ENCODE data around the gene TMTC1. TPM values are rescaled to one million over a fixed set of nuclear protein-coding genes. Genes with fewer than 3 reads are reported as not detected.

The TMTC1 gene
- total RNA-seq, 2 experiments from 2014 or later: not detected

- Histone ChIP-seq H3K27me3 (ENCODE audit: control insufficient read depth in 1 of 2, insufficient read depth in 2 of 2, low read length in 2 of 2) (peaks cover 4 to 6% of the 10 kb centered on the region in 2 experiments), H3K36me3 (ENCODE audit: insufficient read depth, low read length) (no peaks in the 10 kb centered on the region), H3K4me3 (ENCODE audit: low read length) (no peak overlapping the region), H3K27ac (ENCODE audit: low read depth in 1 of 2, low read length in 2 of 2) (no peak overlapping the region), H3K9me3 (ENCODE audit: control insufficient read depth in 1 of 2, insufficient read depth in 1 of 2, low read length in 2 of 2) (peaks cover 0 to 3% of the 10 kb centered on the region in 2 experiments), H3K4me1 (ENCODE audit: insufficient read depth, low read length) (no peaks in the 10 kb centered on the region)
- no peaks in the 10 kb centered on the region for H3K4me1 Mint-ChIP-seq (ENCODE audit: low read depth)
- intact Hi-C loops (cut with DNase I, micrococcal nuclease): no loop called here
- no peak for TF ChIP-seq CTCF (IDR thresholded peaks at IDR 0.05)
- no peaks in the 10 kb centered on the region for H3K9me3 Mint-ChIP-seq
- H3K27me3 Mint-ChIP-seq: peaks cover 60% of the 10 kb centered on the region
- H3K4me3 Mint-ChIP-seq: no peak overlapping the region
- no peak overlapping the region for H3K27ac Mint-ChIP-seq
- no peaks in the 10 kb centered on the region for H3K36me3 Mint-ChIP-seq (ENCODE audit: low read depth)
- CTCF ChIA-PET: no interaction called here
- DNase-seq (no peak), ATAC-seq (ENCODE audit: poor library complexity) (no peak)
- POLR2A ChIA-PET: no interaction called here
Measured at GRCh38 chr12:29563071-29563470, 220.7 kb downstream of the TMTC1 start.

GRCh38 chr12:29562110-29562804, 221.5 kb downstream of the TMTC1 start:
- ChIA-PET POLR2A (no interaction called here), CTCF (no interaction called here)
- no peak overlapping the region for H3K27ac Mint-ChIP-seq
- no peaks in the 10 kb centered on the region for H3K4me1 ChIP-seq (ENCODE audit: insufficient read depth, low read length)
- H3K36me3 ChIP-seq (ENCODE audit: insufficient read depth, low read length): no peaks in the 10 kb centered on the region
- H3K4me3 ChIP-seq (ENCODE audit: low read length): no peak overlapping the region
- no peaks in the 10 kb centered on the region for H3K36me3 Mint-ChIP-seq (ENCODE audit: low read depth)
- ATAC-seq (ENCODE audit: poor library complexity) (no peak), DNase-seq (no peak)
- H3K9me3 ChIP-seq (ENCODE audit: control insufficient read depth in 1 of 2, insufficient read depth in 1 of 2, low read length in 2 of 2): peaks cover 0 to 3% of the 10 kb centered on the region in 2 experiments
- H3K27me3 ChIP-seq (ENCODE audit: control insufficient read depth in 1 of 2, insufficient read depth in 2 of 2, low read length in 2 of 2): peaks cover 5 to 6% of the 10 kb centered on the region in 2 experiments
- no peaks in the 10 kb centered on the region for H3K4me1 Mint-ChIP-seq (ENCODE audit: low read depth)
- H3K27me3 Mint-ChIP-seq: peaks cover 61% of the 10 kb centered on the region
- TF ChIP-seq CTCF (IDR thresholded peaks at IDR 0.05): no peak
- no peak overlapping the region for H3K27ac ChIP-seq (ENCODE audit: low read depth in 1 of 2, low read length in 2 of 2)
- no peaks in the 10 kb centered on the region for H3K9me3 Mint-ChIP-seq
- intact Hi-C loops (cut with DNase I, micrococcal nuclease): no loop called here
- H3K4me3 Mint-ChIP-seq: no peak overlapping the region

GRCh38 chr12:29561664-29562071, 222.1 kb downstream of the TMTC1 start:
- intact Hi-C loops (cut with DNase I, micrococcal nuclease): no loop called here
- H3K27me3 Mint-ChIP-seq: peaks cover 56% of the 10 kb centered on the region
- no peak for TF ChIP-seq CTCF (IDR thresholded peaks at IDR 0.05)
- H3K4me1 ChIP-seq (ENCODE audit: insufficient read depth, low read length): no peaks in the 10 kb centered on the region
- H3K9me3 Mint-ChIP-seq: no peaks in the 10 kb centered on the region
- no peak overlapping the region for H3K27ac ChIP-seq (ENCODE audit: low read depth in 1 of 2, low read length in 2 of 2)
- H3K4me1 Mint-ChIP-seq (ENCODE audit: low read depth): no peaks in the 10 kb centered on the region
- no peak overlapping the region for H3K27ac Mint-ChIP-seq
- DNase-seq (no peak), ATAC-seq (ENCODE audit: poor library complexity) (no peak)
- H3K9me3 ChIP-seq (ENCODE audit: control insufficient read depth in 1 of 2, insufficient read depth in 1 of 2, low read length in 2 of 2): peaks cover 0 to 3% of the 10 kb centered on the region in 2 experiments
- no peaks in the 10 kb centered on the region for H3K36me3 Mint-ChIP-seq (ENCODE audit: low read depth)
- peaks cover 5 to 6% of the 10 kb centered on the region in 2 experiments for H3K27me3 ChIP-seq (ENCODE audit: control insufficient read depth in 1 of 2, insufficient read depth in 2 of 2, low read length in 2 of 2)
- ChIA-PET POLR2A (no interaction called here), CTCF (interaction anchor here (0.8 kb wide), 1 partner anchor 9 kb away, joined by 5 read pairs; no protein-coding TSS in a partner anchor)
- no peak overlapping the region for H3K4me3 ChIP-seq (ENCODE audit: low read length)
- H3K4me3 Mint-ChIP-seq: no peak overlapping the region
- H3K36me3 ChIP-seq (ENCODE audit: insufficient read depth, low read length): no peaks in the 10 kb centered on the region

All from CD4-positive, alpha-beta T cell (primary cell).